Loucy (cell line): ENCODE measurements around the gene SPATA31D3.
"Not testable (repeated sequence)": the region's sequence is repeated elsewhere in the genome, so short reads cannot be mapped to it uniquely, and the experiment has no call there.

ENCODE experiments used
- EZH2phosphoT487 ChIP-seq: fragments of 200-600 bp; IDR thresholded peaks from 2 replicates; pipeline ENCODE4 v1.6.1; 2018; ENCODE audit warnings: antibody characterized with exemption, mild to moderate bottlenecking, moderate library complexity, borderline replicate concordance
- TF ChIP-seq, protein P1 (sequence below): fragments of 200-600 bp; sonication (generic); conservative IDR thresholded peaks from 2 replicates; pipeline ENCODE4 v1.5.1; 2014; ENCODE audit warnings: mild to moderate bottlenecking, antibody characterized with exemption, low read length

DNA sequence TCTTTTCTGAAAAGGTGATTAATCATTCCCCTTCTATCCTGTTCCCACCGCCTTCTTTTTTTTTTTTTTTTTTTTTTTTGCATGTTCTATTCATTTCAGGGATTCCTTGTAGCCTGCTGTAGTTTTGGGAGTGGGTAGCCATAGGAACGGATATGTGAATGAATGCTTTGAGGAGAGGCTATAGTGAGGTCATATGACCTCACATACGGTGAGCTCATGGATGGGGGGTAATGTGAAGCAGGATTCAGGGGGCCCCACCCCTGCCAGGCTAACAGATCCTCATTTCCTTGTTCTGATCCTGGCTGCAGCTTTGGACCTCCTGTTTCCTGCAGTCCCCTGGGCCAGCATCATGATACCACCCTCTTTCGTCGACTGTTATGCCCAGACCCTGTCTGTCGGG is 13.2 kb upstream of the SPATA31D3 start:
- TF ChIP-seq, protein P1, sequence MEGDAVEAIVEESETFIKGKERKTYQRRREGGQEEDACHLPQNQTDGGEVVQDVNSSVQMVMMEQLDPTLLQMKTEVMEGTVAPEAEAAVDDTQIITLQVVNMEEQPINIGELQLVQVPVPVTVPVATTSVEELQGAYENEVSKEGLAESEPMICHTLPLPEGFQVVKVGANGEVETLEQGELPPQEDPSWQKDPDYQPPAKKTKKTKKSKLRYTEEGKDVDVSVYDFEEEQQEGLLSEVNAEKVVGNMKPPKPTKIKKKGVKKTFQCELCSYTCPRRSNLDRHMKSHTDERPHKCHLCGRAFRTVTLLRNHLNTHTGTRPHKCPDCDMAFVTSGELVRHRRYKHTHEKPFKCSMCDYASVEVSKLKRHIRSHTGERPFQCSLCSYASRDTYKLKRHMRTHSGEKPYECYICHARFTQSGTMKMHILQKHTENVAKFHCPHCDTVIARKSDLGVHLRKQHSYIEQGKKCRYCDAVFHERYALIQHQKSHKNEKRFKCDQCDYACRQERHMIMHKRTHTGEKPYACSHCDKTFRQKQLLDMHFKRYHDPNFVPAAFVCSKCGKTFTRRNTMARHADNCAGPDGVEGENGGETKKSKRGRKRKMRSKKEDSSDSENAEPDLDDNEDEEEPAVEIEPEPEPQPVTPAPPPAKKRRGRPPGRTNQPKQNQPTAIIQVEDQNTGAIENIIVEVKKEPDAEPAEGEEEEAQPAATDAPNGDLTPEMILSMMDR = not testable (repeated sequence)
- TF ChIP-seq EZH2phosphoT487 = not testable (repeated sequence)
